Psoas muscle (tissue), 8 donors: ENCODE measurements around the gene GNE. TPM values are rescaled to one million over a fixed set of nuclear protein-coding genes. Genes with fewer than 3 reads are reported as not detected.

Experiments used
- ATAC-seq, 4 donors: fragments of 200-7000 bp; cut with Tn5 transposase; one replicate each; pipeline ENCODE4 v1.9.1; 2020; ENCODE audit warnings: moderate library complexity in 3 of 4, mild to moderate bottlenecking in 2 of 4
- DNase-seq, 2 donors: peaks; one replicate each; pipeline ENCODE4 v3.0.0-alpha.2; 2020
- H3K27ac ChIP-seq: fragments of 200-600 bp; one replicate; pipeline ENCODE4 v1.8.0; 2022
- H3K27me3 ChIP-seq, 3 donors: fragments of 200-600 bp in 1 of 3; one replicate each; pipeline versions ENCODE4 v1.6.1 to v1.8.0; 2013 to 2022; ENCODE audit warnings: low read length in 2 of 3, mild to moderate bottlenecking in 2 of 3, moderate library complexity in 1 of 3; ENCODE audit not compliant: insufficient read depth in 3 of 3
- H3K36me3 ChIP-seq, 2 donors: fragments of 200-600 bp in 1 of 2; one replicate each; pipeline versions ENCODE4 v1.6.1 to v1.8.0; 2013 to 2022; ENCODE audit warnings: low read depth in 1 of 2, mild to moderate bottlenecking in 1 of 2, moderate library complexity in 1 of 2; ENCODE audit not compliant: insufficient read depth in 1 of 2
- H3K4me1 ChIP-seq: fragments of 200-600 bp; one replicate; pipeline ENCODE4 v1.8.0; 2022
- H3K4me3 ChIP-seq: fragments of 200-600 bp; one replicate; pipeline ENCODE4 v1.8.0; 2022; ENCODE audit warnings: mild to moderate bottlenecking
- H3K9me3 ChIP-seq: fragments of 200-600 bp; one replicate; pipeline ENCODE4 v1.8.0; 2022
- WGBS, 3 donors: extraction: QIAGEN DNeasy Blood & Tissue Kit; methylation state at CpG; one replicate each; pipeline versions ENCODE4 v1.1.6 to v1.1.7; 2013; 5-methylcytosine and 5-hydroxymethylcytosine counted together
- intact Hi-C, 2 donors: fragments of 100-400 bp; cut with DNase I; formaldehyde crosslinking; loops; one replicate each; pipeline versions ENCODE4 v1.11.0 to v1.14.2; 2022
- polyA plus RNA-seq, 3 donors: library from polyadenylated mRNA; stranded (reverse); fragments of 200-250 nt; gene quantifications; one replicate each; pipeline ENCODE4 v1.2.3, GENCODE V29; 2013
- total RNA-seq, 4 donors: library from RNA; stranded (reverse); fragmentation: NEBNext Ultra II Directional in 2 of 4; extraction: Animal tissue kit (Norgen Biotek cat#: 25700) in 2 of 4; gene quantifications; one replicate each; pipeline versions ENCODE4 v1.2.1 to v1.2.4, GENCODE V29; 2021 to 2023
- TF ChIP-seq, protein P1 (sequence below): fragments of 200-600 bp; IDR thresholded peaks from one replicate; pipeline ENCODE4 v1.8.0; 2022; ENCODE audit warnings: antibody characterized with exemption
- donor health status: healthy with polysubstance abuse.
- donor health status: DM: no; HTN: no; CAD: no; lungs with moderate emphysema.
- donor health status: Bipolar disorder and iron deficiency.
- donor health status: healthy.
- donor health status: DM: yes; HTN: yes; CAD: no.
- donor health status: DM: no; HTN: no; CAD: no.
- donor health status: DM: no; HTN: no; CAD: no.
- donor health status: DM: yes; HTN: yes; CAD: no.

GNE gene
- total and polyA plus RNA-seq, 7 donors = 3.0 to 11.6 (median 8.9) TPM

DNA sequence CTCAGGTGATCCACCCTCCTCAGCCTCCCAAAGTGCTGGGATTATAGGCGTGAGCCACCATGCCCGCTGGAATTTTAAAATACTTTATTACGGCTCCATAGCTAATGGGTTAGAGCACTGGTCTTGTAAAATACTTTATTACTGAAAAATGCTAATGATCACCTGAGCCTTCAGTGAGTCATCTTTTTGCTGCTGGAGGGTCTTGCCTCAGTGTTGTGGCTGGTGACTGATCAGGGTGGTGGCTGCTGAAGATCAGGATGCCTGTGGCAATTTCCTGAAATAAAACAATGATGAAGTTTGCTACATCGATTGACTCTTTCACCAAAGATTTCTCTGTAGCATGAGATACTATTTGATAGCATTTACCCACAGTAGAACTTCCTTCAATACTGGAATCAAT is 26.0 kb upstream of the GNE start:
- 89 to 93% (median 90%) methylated on average over 4 of the region's 4 CpGs for WGBS, 3 donors
- Histone ChIP-seq H3K27me3 (no peaks in the 10 kb centered on the region), H3K9me3 (no peaks in the 10 kb centered on the region), H3K36me3 (no peaks in the 10 kb centered on the region), H3K27ac (no peak overlapping the region), H3K4me3 (no peak overlapping the region), H3K4me1 (no peaks in the 10 kb centered on the region)
- no peak for ATAC-seq
- TF ChIP-seq, protein P1, sequence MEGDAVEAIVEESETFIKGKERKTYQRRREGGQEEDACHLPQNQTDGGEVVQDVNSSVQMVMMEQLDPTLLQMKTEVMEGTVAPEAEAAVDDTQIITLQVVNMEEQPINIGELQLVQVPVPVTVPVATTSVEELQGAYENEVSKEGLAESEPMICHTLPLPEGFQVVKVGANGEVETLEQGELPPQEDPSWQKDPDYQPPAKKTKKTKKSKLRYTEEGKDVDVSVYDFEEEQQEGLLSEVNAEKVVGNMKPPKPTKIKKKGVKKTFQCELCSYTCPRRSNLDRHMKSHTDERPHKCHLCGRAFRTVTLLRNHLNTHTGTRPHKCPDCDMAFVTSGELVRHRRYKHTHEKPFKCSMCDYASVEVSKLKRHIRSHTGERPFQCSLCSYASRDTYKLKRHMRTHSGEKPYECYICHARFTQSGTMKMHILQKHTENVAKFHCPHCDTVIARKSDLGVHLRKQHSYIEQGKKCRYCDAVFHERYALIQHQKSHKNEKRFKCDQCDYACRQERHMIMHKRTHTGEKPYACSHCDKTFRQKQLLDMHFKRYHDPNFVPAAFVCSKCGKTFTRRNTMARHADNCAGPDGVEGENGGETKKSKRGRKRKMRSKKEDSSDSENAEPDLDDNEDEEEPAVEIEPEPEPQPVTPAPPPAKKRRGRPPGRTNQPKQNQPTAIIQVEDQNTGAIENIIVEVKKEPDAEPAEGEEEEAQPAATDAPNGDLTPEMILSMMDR = no peak
- intact Hi-C loops = no loop called here
- DNase-seq = no peak

DNA sequence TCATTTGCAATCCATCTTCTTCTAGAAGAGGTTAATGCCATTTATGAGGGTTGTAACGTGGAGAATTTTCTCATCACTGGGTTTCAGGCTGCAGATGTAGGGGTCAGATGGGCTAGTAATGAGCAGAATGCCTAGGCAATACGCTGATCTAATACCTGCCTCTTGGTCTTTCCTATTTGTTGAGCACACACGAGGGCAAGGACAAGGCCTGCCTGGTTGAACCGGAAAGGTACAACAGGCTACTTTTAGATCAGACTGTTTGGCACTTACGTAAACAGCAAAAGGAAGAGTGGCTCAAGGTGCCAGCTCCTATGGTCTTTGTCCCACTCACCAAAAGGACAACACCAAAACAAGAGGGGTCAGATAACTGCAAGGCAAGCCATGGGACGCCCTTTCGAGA is 24.0 kb upstream of the GNE start:
- Histone ChIP-seq H3K27me3 (no peaks in the 10 kb centered on the region), H3K4me3 (no peak overlapping the region), H3K4me1 (no peaks in the 10 kb centered on the region), H3K9me3 (no peaks in the 10 kb centered on the region), H3K36me3 (no peaks in the 10 kb centered on the region), H3K27ac (no peak overlapping the region)
- ATAC-seq (no peak), DNase-seq (no peak)
- TF ChIP-seq, protein P1 = no peak
- WGBS, 3 donors = 86 to 91% (median 89%) methylated on average over 7 of the region's 7 CpGs
- intact Hi-C loops = no loop called here

DNA sequence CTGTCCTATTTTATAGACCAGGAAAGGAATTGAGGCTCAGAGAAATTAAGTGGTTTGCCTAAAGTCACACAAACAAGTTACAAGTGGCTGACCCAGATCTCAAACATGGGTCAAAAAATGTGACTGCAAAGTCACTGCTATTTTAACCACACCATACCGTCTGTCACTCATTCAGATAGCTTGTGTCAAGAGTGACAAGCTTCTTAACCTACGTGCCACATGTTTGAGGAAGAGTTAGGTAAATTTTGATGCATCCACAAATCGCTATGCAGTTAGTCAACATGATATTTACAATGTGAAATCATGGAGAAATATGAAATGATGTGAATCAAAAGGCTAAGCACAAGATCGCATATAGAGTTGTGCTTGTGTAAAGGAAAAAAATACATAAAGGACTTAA is 22.7 kb upstream of the GNE start:
- no peak for ATAC-seq
- no peak overlapping the region for H3K4me3 ChIP-seq
- no peaks in the 10 kb centered on the region for H3K4me1 ChIP-seq
- intact Hi-C loops = no loop called here
- H3K36me3 ChIP-seq = no peaks in the 10 kb centered on the region
- no peak for DNase-seq
- WGBS, 3 donors = 87 to 91% (median 90%) methylated on average over 4 of the region's 4 CpGs
- H3K9me3 ChIP-seq = no peaks in the 10 kb centered on the region
- TF ChIP-seq, protein P1 = no peak
- no peaks in the 10 kb centered on the region for H3K27me3 ChIP-seq
- no peak overlapping the region for H3K27ac ChIP-seq

DNA sequence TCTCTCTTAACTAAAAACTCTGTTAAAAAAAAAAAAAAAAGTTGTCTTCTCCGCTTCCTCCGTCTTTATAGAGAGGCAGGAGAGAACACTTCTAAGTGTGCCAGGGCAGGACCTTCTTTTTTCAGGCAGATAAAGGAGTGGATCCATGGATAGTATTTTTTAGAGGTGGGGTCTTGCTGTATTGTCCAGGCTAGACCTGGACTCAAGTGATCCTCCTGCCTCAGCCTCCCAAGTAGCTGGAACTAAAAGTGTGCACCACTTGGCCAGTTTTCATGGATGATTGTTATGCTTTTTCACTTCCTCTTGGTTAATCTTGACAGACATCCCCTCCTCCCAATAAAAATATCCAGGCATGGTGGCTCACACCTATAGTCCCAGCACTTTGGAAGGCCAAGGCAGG is 20.0 kb upstream of the GNE start:
- intact Hi-C loops = no loop called here
- 91 to 98% (median 93%) methylated on average over 2 of the region's 2 CpGs for WGBS, 3 donors

DNA sequence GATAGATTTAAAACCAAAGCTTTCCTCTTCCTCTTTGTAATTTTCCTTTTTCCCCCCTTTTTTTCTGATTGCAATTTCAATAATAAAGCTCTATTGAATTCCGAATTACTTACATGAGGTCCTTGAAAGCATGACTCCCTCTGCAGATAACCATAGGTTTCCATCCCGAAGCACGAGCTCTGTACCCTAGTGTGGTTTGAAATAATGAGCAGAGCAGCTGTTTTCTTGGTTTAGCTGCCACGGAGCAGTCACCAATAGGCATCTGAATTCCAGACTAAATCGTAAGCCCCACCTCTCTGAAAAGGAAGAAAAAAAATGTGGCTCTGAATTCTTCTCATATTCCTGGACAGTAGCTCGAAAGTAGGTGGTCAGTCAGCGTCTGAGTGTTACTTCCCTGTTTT is 18.5 kb upstream of the GNE start:
- Histone ChIP-seq H3K36me3 (no peaks in the 10 kb centered on the region), H3K9me3 (no peaks in the 10 kb centered on the region), H3K27ac (no peak overlapping the region), H3K4me1 (no peaks in the 10 kb centered on the region), H3K4me3 (no peak overlapping the region), H3K27me3 (no peaks in the 10 kb centered on the region)
- WGBS, 3 donors = 5 to 7% (median 6%) methylated on average over 7 of the region's 7 CpGs
- intact Hi-C loops = no loop called here
- ATAC-seq (peak in 1 of 4 donors; percentile 27), DNase-seq (no peak)
- TF ChIP-seq, protein P1 = no peak

More for the DNA sequence above, 20.0 kb upstream of the GNE start:
- Histone ChIP-seq H3K27ac (no peak overlapping the region), H3K36me3 (no peaks in the 10 kb centered on the region), H3K4me1 (no peaks in the 10 kb centered on the region), H3K27me3 (no peaks in the 10 kb centered on the region), H3K4me3 (no peak overlapping the region), H3K9me3 (no peaks in the 10 kb centered on the region)
- TF ChIP-seq, protein P1 = no peak
- ATAC-seq (no peak), DNase-seq (no peak)
